ENCODE measurements around the gene VMP1. TPM values are rescaled to one million over a fixed set of nuclear protein-coding genes. Genes with fewer than 3 reads are reported as not detected.

The VMP1 gene
- 230 and 245 TPM in 2 replicates for total RNA-seq

- DNase-seq (ENCODE audit: low read depth): peak; percentile 99
Observed at GRCh38 chr17:59707149-59707970, at the start of gene VMP1, which contains the start of gene PTRH2. Gene VMP1, plus strand, starts transcription at chr17:59707654. Its CDS starts 23,793 bp downstream, at chr17:59731447. Gene PTRH2, minus strand, starts transcription at chr17:59707430. Its CDS starts 9,452 bp downstream, at chr17:59697978.

DNA sequence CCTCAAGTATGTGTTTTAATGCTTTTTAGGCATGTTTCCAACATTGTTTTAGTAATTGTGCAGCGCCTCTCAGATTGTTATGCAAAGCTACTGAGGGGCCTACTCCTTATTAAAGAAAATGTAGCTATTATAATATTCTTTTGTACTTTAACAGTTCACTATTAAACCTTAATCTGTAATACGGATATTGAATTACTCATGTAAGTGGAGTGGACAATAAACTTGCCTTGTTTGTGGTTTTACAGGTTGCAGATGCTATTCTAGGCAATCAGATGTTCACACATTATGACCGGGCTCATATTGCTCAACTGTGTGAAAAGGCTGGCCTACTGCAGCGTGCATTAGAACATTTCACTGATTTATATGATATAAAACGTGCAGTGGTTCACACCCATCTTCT, 41.2 kb upstream of the VMP1 start:
- DNase-seq (ENCODE audit: low read depth): peak; percentile 61

- DNase-seq (ENCODE audit: low read depth): peak; percentile 97
Observed at GRCh38 chr17:59668816-59669215, 38.6 kb upstream of the VMP1 start.

DNA sequence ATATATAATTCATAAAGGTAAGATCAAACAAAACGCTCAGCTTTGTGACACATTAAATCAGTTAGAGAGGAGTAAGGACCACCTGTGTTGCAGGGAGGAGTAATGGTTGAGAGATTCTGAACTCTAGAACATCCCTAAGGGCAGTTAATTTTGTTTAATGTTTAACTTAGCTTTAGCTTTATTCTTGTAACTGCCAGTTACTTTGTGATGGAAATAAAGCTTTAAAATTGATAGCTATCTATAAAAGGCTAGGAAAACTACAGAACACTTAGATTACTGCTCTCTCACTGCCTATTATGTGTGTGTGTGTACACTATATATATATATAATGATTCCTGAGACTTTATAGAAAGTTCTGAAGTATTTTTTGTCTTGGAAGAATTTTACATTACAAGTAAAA, 38.0 kb upstream of the VMP1 start:
- peak; percentile 94 for DNase-seq (ENCODE audit: low read depth)

DNA sequence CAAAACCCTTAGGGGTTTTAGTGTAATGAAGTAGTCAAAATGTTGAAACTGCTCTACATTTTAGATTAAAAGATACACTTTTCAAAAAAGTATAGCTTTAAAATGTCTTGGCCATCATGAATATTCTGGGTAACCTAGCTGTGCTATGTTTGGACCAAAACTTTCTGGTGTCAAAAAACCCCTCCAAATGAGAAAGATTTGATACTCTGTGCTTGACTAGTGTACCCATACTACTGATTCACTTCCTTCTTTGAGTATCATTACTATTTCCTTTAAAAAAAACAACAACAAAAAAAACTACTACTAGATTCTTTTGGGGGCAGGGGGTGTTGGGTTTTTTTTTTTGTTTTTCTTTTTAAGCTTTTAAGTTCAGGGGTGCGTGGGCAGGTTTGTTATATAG, 37.5 kb upstream of the VMP1 start:
- no peak for DNase-seq (ENCODE audit: low read depth)

DNA sequence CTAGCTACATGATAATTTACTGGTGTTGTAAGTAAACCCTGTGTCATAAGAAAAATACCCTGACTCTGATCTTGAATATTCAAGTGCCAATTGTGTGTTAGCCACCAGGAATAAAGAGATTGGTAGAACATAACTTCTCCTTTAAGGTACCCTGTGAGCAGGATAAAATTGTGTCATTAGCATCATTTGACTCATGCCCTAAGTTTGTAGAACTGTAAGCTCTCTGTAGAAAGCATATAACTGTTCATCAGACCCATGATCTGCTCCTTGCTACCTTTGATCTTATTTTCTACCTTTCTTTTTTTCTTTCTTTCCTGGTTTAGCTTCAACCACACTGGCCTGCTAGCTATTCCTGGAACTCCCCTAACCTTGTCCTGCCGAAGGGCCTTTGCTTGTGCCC, 36.1 kb upstream of the VMP1 start:
- peak; percentile 70 for DNase-seq (ENCODE audit: low read depth)

- no peak for DNase-seq (ENCODE audit: low read depth)
Observed at GRCh38 chr17:59675231-59675630, 32.2 kb upstream of the VMP1 start.

DNA sequence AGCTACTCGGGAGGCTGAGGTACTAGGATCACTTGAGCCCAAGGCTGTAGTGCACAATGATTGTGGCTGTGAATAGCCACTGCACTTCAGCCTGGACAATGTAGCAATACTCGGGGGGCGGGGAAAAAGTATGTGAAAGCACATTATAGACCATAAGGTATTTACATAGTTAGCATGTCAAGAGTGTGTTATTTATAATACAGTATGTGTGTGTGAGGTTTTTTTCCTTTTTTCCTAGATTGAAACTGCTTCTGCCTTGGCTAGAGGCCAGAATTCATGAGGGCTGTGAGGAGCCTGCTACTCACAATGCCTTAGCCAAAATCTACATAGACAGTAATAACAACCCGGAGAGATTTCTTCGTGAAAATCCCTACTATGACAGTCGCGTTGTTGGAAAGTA, 30.7 kb upstream of the VMP1 start:
- DNase-seq (ENCODE audit: low read depth): no peak

- DNase-seq (ENCODE audit: low read depth): no peak
Observed at GRCh38 chr17:59678918-59679317, 28.5 kb upstream of the VMP1 start.

- no peak for DNase-seq (ENCODE audit: low read depth)
Observed at GRCh38 chr17:59680314-59680713, 27.1 kb upstream of the VMP1 start.

DNA sequence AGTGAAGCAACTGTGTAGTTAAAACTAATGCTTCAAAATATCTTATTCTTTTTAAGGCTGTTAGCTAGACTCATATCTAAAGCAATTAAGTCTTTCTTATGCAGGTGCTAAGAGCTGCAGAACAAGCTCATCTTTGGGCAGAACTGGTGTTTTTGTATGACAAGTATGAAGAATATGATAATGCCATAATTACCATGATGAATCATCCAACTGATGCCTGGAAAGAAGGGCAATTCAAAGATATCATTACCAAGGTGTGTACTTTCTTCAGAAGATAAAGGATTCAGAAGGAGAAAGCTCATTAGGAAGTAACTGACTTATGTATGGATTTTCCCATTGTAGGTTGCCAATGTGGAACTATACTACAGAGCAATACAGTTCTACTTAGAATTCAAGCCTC, 24.2 kb upstream of the VMP1 start:
- no peak for DNase-seq (ENCODE audit: low read depth)

DNA sequence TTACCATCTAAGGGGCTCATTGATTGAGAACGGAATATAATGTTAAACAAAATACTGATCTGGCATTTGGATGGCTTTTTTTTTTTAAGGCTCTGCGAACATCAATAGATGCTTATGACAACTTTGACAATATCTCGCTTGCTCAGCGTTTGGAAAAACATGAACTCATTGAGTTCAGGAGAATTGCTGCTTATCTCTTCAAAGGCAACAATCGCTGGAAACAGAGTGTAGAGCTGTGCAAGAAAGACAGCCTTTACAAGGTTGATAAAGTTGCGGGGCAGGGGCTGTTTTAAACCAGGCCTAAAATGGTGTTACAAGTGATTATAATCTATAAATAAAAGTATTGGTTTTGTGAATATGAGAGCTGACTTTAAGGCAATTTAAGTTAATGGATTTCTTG, 22.5 kb upstream of the VMP1 start:
- no peak for DNase-seq (ENCODE audit: low read depth)

- peak; percentile 36 for DNase-seq (ENCODE audit: low read depth)
Observed at GRCh38 chr17:59688008-59688407, 19.4 kb upstream of the VMP1 start.

DNA sequence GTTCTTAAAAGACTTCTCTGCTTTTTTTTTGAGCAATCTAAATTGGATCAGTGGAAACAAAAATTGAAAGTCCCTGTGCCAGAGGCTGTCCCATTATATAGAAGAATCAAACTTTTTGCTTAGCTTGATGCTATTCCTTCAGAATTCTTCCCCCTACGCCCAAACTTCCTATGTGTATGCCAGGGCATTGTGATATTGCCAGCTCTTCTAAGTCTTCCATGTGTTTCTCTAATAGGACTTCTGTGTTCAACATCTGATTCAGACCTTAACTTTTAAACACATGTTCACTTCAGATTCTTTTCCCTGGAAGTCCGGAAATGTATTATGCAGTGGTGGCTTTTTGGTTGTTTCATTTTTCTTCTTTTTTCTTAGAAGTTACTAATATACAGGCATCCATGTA, 19.0 kb upstream of the VMP1 start:
- no peak for DNase-seq (ENCODE audit: low read depth)

DNA sequence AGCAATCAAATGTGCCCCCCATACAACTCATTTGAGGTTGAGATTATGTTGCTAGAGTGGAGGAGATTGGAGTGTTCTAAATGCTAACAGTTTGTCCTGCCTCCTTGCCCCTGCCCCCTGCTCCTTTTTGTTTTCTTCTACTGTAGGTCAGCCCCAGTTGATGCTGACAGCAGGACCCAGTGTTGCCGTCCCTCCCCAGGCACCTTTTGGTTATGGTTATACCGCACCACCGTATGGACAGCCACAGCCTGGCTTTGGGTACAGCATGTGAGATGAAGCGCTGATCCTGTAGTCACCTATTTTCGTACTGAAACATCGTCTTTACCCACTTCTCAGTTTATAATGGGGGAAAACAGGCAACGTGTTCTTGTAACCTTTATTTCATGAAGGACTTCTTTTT, 13.9 kb upstream of the VMP1 start:
- no peak for DNase-seq (ENCODE audit: low read depth)

DNA sequence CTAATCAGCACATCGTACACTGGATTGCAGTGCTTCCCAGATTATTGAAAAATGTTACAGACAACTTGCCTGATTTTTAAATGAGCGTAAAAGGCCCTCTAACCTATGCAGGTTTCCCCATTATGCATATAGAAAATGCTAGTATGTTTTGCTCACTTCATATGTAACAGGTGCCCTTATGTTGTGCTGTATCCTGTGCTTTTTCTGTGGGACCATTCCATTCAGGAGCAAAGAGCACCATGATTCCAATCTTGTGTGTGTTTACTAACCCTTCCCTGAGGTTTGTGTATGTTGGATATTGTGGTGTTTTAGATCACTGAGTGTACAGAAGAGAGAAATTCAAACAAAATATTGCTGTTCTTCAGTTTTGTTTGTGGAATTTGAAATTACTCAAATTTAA, 13.1 kb upstream of the VMP1 start:
- no peak for DNase-seq (ENCODE audit: low read depth)

- DNase-seq (ENCODE audit: low read depth): no peak
Observed at GRCh38 chr17:59695945-59696681, 11.3 kb upstream of the VMP1 start.

- no peak for DNase-seq (ENCODE audit: low read depth)
Observed at GRCh38 chr17:59696682-59697277, 10.7 kb upstream of the VMP1 start.

- no peak for DNase-seq (ENCODE audit: low read depth)
Observed at GRCh38 chr17:59698143-59698542, 9.3 kb upstream of the VMP1 start.

GRCh38 chr17:59699218-59699617, 8.2 kb upstream of the VMP1 start:
- no peak for DNase-seq (ENCODE audit: low read depth)

DNA sequence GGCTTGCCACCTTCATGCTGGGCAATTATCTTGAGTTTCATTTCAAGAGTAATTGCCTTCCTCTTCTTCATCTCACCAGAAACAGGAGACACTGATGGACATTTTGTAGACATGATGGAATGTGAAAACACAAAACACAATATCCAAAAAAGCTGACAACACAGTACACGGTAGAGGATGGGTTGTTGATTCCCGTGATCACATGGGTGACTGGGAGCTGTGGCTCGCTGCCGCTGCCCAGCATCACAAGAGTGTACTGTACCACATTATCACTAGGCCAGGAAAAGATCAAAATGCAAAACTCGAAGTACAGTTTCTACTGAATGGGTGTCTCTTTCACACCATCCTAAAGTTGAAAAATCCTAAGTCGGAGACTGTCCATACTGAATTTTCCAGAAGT, 7.7 kb upstream of the VMP1 start:
- no peak for DNase-seq (ENCODE audit: low read depth)

DNA sequence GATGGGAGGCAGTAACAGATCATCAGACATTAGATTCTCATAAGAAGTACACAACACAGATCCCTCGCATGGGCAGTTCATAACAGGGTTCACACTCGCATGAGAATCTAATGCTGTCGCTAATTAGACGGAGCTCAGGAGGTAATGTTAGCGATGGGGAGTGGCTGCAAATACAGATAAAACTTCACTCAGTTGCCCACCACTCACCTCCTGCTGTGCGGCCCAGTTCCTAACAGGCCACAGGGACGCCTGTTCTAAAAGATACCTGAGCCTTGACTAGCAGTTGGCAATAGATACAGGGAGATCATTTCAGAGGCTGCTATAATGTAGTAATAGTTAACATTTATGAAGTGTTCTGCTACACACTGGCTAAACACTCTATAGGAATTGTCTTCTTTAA, 5.2 kb upstream of the VMP1 start:
- DNase-seq (ENCODE audit: low read depth): no peak

DNA sequence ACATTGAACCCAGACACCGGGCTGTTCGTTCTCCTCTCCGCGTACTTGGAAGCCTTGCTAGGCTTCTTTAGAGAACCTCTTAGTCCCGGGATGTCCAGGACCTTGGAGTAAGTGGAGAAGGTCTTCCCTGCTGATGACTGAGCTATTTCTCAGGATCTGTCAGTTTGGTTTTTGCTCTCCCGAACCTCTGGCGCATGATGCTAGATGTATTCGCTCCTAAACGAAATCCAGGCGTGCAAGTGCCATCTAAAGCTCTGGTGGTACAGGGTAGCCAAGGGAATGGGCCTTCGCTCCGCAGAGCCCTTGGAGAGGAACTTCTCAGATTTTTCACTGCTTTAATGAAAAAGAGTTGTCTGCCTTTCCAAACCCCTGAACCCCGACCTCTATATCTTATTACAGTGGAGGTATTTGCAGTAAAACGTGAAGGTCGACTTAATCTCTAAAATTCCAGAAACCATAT, 547 bp downstream of the VMP1 start:
- DNase-seq (ENCODE audit: low read depth): no peak

Measured in renal cortical epithelial cell (primary cell).